ENCODE measurements around the gene CER1.
"Not testable (repeated sequence)": the region's sequence is repeated elsewhere in the genome, so short reads cannot be mapped to it uniquely, and the experiment has no call there.

The CER1 gene

GRCh38 chr9:14713187-14713767 lies 9.3 kb downstream of the CER1 start:
- no peak for DNase-seq

- DNase-seq, result no peak
Observed at GRCh38 chr9:14710804-14711203, 11.7 kb downstream of the CER1 start.

GRCh38 chr9:14706530-14707140 lies 15.9 kb downstream of the CER1 start:
- no peak for DNase-seq

GRCh38 chr9:14705079-14705478 lies 17.5 kb downstream of the CER1 start:
- no peak for DNase-seq

GRCh38 chr9:14704281-14704680 lies 18.3 kb downstream of the CER1 start:
- DNase-seq, result no peak

- DNase-seq, result no peak
Observed at GRCh38 chr9:14702200-14702720, 20.3 kb downstream of the CER1 start.

- DNase-seq, result peak; percentile 22
Observed at GRCh38 chr9:14693251-14693861, 29.2 kb downstream of the CER1 start, which contains the start of gene ZDHHC21. Gene ZDHHC21, minus strand, starts transcription at chr9:14693432. Its CDS starts 19,092 bp downstream, at chr9:14674340.

- DNase-seq, result peak; percentile 3
Observed at GRCh38 chr9:14692470-14693250, 29.9 kb downstream of the CER1 start.

- no peak for DNase-seq
Observed at GRCh38 chr9:14690948-14691730, 31.4 kb downstream of the CER1 start.

GRCh38 chr9:14687042-14687719 lies 35.4 kb downstream of the CER1 start:
- no peak for DNase-seq

GRCh38 chr9:14686168-14686567 lies 36.4 kb downstream of the CER1 start:
- no peak for DNase-seq

GRCh38 chr9:14682616-14683015 lies 39.9 kb downstream of the CER1 start:
- DNase-seq, result not testable (repeated sequence)

- DNase-seq, result no peak
Observed at GRCh38 chr9:14678776-14679175, 43.8 kb downstream of the CER1 start.

GRCh38 chr9:14677872-14678271 lies 44.7 kb downstream of the CER1 start:
- no peak for DNase-seq

GRCh38 chr9:14677396-14677795 lies 45.1 kb downstream of the CER1 start:
- DNase-seq, result no peak

GRCh38 chr9:14674630-14675029 lies 47.9 kb downstream of the CER1 start:
- DNase-seq, result no peak

- DNase-seq, result no peak
Observed at GRCh38 chr9:14671377-14671776, 51.2 kb downstream of the CER1 start.

GRCh38 chr9:14670718-14671117 lies 51.8 kb downstream of the CER1 start:
- no peak for DNase-seq

Data from NCI-H2029 (cell line).